HG03354 (cell line): ENCODE measurements around the gene FA2H.

Experiments
- ATAC-seq: cut with Tn5 transposase; IDR thresholded peaks from one replicate; pipeline ENCODE4 v1.9.1; 2021; ENCODE audit warnings: mild to moderate bottlenecking; ENCODE audit not compliant: unreplicated experiment, poor library complexity, severe bottlenecking

FA2H gene

DNA sequence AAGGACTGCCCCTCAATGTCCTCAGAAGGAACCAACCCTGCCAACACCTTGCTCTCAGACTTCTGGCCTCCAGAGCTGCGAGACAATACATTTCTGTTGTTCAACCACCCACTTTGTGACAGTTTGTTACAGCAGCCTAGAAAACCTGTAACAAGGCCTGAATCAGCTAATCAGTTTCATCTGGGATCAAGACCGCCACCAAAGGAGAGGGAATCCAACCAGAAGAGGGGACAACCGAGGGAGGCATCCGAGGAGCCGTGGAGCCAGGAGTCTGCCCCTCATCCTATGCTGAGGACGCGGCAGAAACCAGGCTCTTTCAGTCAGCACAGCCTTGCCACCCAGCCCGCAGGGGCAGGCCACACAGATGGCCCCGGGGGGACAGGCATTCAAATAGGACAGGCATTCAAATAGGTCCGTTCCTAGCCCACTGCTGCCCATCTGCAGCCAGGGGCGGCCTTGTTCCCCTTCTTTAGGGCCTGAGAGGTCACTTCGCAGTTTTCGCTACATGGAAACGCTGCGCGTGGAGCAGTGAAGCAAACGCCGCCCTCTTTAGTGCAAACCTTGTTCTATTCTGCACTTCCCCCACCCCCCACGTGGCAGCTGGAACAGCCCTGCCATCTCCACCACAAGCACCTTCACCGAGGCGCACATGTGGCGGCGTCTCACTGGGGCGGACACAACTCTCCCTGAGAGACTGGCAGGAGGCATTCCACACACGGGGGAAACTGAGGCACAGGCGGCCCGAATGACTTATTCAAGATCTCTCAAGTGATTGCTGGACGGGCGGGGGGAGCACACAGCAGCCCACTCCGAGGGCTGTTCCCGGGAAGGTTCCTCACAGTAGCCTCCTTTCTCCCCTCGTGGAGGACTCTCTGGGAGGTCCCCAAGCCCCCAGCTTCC, 26.7 kb downstream of the FA2H start:
- no peak for ATAC-seq

GRCh38 chr16:74745926-74746325, 28.7 kb downstream of the FA2H start:
- ATAC-seq: no peak

DNA sequence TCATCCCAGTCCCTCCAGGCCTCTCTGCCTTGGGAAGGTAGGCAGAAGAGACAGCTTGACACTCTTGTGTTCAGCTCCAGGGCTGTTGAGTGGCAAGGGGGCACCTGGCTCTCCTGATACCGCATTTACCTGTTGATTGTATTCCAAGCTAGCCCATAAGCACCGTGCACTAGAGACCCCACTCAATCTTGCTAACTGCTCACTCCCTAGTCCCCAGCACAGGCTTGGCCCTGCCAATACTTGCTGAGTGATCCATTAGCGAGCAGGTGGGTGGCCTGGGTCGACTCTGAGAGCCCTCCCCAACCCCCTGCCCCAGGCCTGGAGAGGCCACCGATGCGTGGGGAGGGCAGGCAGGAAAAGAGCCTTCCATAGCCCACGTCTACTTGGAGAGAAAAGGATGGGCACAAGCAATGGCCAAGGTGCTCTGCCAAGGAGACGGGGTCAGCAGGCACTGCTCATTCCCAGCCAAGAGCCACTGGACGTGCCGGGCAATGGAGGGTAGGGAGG, 29.5 kb downstream of the FA2H start:
- no peak for ATAC-seq

DNA sequence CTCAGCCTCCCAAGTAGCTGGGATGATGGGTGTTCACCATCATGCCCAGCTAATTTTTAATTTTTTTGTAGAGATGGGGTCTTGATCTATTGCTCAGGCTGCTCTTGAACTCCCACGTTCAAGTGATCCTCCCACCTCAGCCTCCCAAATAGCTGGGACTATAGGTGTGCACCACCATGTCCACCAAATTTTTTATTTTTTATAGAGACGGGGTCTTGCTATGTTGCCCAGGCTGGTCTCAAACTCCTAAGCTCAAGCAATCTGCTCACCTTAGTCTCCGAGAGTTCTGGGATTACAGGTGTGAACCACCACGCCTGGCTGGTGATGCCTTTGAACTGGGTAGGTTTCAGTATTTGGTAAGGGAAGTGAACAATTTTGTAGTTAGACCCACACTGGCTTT, 30.1 kb downstream of the FA2H start:
- no peak for ATAC-seq

DNA sequence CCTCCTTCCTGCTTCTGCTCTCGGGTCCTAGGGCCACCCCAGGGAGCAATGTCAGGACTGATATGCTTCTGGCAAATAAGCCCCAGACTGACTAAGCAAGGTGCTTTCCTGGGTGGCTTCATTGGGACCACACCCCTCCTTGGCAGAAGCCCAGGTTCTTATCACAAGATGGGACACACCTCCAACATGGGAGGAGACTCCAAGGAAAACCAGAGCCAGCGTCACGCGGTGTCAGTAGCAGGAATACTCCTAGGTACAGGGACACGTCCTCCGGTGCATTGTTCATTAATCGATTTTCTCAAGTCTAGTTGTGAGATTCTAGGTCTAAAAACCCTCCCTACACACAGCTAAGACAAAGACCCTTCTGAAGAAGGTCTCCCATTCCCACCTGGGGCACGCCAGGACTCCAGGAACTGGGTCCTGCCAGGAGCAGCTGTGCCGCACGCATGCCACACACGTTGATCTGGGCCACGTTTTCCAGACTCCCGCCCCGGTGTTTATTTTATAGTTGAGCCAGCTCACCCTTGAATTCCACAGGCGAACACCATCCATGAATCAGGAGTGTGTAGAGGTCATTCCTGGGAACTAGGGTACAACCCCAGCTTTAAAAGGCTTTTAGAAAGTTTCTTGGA, 30.8 kb downstream of the FA2H start:
- ATAC-seq: no peak

DNA sequence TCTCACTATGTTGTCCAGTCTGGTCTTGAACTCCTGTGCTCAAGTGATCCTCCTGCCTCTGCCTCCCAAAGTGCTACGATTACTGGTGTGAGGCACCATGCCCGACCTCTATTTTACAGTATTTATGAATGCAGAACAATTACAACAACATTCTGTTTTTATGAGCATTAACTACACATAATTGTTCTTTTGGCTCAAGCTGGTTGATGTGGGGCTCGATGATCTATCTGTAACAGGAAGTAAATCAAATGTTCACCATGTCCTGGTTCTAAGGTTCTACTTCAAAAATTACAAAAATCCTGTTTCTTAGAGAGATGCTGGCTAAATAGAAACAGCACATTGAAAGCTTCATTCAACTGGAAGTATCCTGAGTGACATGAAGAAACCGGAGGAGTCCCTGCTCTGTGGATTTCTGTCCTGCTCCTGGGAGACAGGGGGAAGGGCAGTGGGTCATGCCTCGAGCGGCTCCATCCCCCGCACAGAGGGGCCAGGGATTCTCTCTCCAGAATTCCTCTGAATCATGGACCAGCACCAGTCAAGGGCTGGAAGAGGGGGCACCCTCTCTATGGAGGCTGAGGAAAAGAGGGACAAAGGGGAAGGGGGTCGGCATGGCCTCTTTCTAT, 31.5 kb downstream of the FA2H start:
- no peak for ATAC-seq

- ATAC-seq: no peak
Measured at GRCh38 chr16:74742051-74742481, 32.6 kb downstream of the FA2H start.

DNA sequence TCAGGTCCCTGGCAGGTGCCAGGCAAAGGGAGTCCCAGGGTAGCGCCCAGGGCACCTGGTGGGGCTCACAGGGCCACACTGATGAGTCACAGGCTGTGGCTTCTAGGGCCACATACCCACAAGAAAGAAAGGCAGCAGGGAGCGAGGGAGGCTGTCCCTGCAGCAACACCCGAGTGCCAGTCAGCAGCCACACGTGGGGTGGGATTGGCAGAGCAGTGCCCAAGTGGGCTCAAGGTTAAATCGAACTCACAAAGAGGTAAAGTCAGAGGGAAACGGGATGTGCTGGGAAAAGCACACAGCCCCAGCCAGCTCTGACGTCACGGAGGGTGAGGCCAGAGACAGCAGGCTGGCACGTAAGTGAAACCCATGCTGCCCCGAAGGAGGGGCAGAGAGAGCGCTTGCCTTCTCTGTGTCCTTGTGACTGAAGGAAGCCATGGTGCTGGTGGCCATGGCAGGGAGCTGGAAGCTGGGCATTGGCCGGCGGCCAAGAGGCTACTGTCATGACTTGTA, 33.8 kb downstream of the FA2H start:
- no peak for ATAC-seq

- no peak for ATAC-seq
Measured at GRCh38 chr16:74739275-74739674, 35.3 kb downstream of the FA2H start.

- no peak for ATAC-seq
Measured at GRCh38 chr16:74738816-74739215, 35.8 kb downstream of the FA2H start.

- ATAC-seq: no peak
Measured at GRCh38 chr16:74738113-74738541, 36.5 kb downstream of the FA2H start.

- no peak for ATAC-seq
Measured at GRCh38 chr16:74737521-74737920, 37.1 kb downstream of the FA2H start.

- no peak for ATAC-seq
Measured at GRCh38 chr16:74736531-74737157, 38.0 kb downstream of the FA2H start.

DNA sequence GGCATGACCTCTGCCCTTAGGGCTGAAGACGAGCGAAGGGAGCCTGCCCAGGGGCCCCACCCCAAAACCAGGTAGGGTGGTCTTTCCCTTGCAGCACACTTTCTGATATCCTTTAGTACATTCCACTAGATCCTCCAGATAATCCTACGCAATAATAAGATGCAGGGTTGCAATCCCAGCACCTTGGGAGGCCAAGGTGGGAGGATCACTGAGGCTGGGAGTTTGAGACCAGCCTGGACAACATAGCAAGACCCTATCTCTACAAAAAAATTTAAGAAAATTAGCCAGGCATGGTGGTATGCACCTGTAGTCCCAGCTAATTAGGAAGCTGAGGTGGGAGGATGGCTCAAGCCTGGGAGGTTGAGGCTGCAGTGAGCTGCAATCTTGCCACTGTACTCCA, 39.1 kb downstream of the FA2H start:
- no peak for ATAC-seq

GRCh38 chr16:74735162-74735452, 39.5 kb downstream of the FA2H start:
- ATAC-seq: no peak

GRCh38 chr16:74734361-74735161, 40.1 kb downstream of the FA2H start:
- ATAC-seq: no peak

DNA sequence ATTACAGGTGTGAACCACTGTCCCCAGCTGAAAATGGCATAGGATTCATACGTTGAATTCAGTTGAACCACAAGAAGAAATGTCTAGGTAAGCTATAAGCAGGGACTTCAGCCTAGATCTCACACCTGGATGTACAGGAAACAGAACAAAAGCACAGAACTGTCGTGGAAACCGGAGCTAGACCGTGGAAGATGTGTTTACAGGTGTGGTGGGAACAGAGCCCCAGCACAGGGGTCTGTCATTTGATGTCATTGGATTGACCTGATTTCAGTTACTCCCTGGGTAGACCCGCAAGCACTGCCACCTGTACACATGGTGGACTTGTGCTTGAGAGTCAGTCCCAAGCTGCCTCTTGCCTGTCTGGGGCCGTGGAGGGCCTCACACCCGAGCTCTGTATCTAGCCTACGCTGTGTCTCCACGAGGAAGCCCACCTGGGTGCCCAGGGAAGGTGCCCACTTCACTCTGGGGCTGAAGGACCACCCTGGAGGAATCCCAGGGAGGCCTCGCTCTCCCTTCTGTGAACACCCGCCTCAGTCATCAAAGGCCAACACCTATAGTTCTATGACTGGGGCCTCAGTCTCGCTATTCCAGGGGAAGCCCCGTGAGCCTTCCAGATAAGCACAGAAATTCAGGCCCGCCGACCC, 41.8 kb downstream of the FA2H start:
- no peak for ATAC-seq

DNA sequence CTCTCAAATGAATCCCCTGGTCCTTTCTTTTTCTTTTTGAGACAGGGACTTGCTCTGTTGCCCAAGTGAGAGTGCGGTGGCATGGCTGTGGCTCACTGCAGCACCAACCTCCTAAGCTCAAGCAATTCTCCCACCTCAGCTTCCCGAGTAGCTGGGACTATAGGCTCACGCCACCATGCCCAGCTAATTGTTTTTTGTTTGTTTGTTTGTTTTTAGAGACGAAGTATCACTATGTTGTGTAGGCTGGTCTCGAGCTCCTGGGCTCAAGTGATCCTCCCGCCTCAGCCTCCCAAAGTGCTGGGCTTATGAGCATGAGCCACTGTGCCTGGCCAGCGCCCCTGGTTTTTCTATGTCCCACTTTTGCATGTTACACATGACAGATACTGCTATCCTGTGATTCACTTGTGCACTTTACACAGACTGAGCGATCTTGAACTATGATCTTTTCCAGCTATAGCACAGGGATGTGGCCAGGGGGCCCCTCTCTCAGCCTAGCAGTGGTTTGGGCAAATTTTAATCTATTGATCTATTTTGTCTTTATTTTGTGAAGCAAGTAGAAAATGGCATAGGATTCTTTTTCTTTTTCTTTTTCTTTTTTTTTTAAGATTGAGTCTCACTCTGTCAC, 42.7 kb downstream of the FA2H start:
- ATAC-seq: no peak
